GM21526 (cell line): ENCODE measurements around the gene ENGASE.

Source experiments
- ATAC-seq: cut with Tn5 transposase; IDR thresholded peaks from one replicate; pipeline ENCODE4 v1.9.1; 2021; ENCODE audit warnings: moderate library complexity; ENCODE audit not compliant: unreplicated experiment, low FRiP score

Gene ENGASE

DNA sequence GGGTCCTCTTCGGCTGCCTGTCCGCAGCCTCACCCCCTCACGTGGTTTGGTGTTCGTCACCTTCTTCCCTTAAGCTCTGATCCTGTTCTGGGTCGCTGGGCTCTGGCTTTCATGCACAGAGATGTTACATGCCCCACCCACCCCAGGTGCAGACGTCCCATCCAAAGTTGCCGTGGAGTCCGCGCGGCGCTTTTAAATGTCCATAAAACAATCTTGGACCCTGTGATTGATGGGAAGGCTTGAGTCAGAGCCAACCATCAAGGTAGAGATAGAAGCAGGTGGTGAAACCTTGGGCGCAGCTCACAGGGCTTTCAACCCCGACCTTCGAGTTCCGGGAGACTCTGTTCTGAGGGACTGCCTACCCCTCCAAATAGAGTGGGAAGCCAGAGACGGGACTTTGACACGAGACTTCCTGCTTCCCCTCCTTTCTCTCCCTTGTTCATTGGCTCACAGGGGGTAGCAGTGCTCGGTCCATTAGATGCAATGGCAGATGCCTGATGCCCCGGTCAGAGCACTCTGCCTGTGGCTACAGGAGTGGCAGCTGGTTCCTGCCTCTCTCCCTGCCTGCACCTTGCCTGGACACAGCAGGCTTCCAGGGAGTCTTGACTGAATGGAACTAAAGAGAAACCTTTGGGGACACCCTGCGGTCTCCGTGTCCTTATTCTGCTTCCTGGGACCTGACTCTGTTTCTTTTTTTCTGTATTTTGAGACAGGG lies 4.0 kb downstream of the ENGASE start:
- ATAC-seq = no peak

DNA sequence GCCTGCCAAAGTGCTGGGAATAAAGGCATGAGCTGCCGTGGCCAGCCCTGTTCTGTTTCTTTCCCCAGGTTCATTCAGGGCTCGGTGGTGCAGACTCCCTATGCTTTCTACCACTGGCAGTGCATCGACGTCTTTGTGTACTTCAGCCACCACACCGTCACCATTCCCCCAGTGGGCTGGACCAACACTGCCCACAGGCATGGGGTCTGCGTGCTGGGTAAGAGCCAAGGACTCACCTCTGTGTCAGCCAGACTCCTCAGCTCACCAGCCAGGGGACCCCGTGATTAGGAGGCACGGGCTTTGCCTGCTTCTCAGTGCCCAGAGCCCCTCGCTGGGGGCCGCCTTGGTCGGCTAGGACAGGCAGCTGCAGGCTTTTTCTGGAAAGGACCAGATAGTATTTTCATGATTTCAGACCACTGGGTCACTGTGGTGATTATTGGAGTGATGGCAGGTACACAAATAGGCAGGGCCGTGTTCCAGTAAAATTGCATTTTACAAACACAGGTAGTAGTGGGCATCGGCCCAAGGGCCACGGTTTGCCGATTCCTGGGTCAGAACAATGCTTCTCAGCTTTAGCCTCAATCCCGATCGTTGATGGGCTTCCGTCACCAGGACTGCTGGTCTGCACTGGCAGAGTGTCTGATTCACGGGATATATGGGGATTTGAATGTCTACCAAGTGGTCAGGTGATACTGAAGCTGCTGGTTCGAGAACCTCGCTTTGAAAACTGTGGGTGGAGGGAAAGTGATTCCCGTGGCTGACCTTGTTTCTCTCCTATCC lies 5.0 kb downstream of the ENGASE start:
- no peak for ATAC-seq

DNA sequence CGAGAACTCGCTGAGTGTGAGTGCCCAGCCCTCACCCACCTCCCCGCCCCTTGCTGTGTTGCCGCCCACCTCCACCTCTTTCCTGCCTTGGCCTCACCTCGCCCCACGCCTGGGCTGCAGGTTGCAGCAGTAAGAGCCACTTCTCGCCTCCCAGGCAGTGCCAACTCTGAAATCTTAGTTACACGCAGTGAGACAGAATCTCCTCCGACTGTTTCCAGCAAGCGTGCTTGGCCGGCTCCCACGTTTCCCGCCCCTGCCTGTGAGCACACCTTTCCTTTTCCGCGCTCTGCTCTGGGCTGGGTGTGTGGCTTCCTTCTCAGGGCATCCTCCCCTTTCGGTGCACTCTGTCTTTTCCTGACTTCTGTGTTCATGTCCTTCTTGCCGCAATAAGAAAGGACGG lies 5.7 kb downstream of the ENGASE start:
- no peak for ATAC-seq

DNA sequence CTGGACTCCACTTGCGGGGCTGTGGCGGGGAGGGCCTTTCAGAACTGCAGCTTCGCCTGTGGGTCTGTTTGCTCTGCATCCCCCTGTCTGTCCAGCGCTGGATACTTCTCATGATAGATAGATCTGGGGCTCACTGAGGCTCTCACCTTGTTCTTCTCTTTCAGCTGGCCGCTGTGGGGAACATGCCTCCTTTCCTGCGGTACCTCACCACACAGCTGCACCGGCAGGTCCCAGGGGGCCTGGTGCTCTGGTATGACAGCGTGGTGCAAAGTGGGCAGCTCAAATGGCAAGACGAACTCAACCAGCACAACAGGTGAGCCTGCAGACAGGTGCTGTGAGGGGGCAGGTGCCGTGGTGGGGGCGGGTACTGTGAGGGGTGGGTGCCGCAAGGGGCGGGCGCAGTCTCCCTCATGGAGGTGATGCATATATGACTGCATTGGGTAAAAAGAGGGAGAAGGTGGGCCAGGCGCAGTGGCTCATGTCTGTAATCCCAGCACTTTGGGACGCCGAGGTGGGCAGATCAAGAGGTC lies 6.2 kb downstream of the ENGASE start:
- no peak for ATAC-seq

DNA sequence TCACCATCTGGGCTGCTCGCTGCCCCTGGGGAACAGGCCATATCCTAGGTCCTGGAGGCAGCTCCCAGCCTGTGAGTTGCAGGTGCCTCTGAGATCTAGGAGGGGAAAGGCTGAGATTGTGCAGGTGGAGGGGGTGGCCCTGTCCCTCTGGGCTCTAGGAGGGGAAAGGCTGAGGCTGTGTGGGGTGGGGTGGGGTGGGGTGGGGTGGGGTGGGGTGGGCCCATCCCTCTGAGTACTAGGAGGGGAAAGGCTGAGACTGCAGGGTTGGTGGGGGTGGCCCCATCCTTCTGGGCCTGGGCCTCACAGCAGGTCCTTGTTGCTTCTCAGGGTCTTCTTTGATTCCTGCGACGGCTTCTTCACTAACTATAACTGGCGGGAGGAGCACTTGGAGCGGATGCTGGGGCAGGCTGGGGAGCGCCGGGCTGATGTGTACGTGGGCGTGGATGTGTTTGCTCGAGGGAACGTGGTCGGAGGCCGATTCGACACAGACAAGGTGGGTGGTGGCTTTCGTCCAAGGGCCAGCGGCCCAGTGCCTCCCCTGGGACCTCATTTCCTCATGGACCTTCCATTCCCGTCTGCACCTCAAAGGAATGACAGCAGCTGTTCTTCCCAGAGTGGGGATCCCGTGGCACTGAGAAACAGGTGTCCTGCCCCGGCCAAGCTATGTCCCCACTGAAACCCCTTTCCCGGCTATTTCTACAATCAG lies 7.1 kb downstream of the ENGASE start:
- no peak for ATAC-seq

DNA sequence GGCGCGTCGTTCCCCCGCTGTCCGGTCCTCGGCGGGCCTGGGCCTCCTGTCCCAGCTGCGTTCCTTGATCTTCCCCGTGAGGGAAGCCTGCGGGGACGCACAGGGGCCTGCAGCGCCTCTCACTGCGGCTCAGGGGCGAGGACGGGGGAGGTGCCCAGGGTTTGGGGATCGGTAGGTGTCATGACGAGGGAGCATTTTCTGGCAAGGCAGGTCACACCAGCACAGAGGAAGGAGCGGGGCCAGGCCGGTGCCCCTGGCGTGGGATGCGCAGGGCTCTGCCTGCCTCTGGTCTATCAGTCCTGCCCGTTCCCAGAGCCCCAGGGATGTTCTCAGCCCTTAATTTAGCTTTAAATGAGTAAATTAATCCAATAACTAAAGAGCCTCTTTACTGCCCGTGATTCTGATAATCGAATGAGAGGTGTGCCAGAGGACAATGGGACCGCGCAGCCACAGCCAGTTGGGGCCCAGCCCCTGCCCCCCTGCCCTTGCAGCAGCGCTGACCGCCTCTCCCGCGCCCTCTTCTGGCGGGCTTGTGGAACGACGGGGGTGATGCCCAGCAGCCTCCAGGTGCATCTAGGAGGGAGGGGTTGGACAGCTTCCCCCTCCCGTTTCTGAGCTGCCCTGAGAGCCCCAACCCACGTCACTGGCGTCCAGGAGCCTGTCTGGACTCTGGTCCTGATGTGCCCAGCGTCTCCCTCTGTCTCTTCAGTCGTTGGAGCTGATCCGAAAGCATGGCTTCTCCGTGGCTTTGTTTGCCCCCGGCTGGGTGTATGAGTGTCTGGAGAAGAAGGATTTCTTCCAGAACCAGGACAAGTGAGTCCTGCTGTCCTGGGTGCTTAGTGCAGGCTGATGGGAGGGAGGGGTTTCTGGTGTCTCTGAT lies 7.9 kb downstream of the ENGASE start:
- no peak for ATAC-seq

DNA sequence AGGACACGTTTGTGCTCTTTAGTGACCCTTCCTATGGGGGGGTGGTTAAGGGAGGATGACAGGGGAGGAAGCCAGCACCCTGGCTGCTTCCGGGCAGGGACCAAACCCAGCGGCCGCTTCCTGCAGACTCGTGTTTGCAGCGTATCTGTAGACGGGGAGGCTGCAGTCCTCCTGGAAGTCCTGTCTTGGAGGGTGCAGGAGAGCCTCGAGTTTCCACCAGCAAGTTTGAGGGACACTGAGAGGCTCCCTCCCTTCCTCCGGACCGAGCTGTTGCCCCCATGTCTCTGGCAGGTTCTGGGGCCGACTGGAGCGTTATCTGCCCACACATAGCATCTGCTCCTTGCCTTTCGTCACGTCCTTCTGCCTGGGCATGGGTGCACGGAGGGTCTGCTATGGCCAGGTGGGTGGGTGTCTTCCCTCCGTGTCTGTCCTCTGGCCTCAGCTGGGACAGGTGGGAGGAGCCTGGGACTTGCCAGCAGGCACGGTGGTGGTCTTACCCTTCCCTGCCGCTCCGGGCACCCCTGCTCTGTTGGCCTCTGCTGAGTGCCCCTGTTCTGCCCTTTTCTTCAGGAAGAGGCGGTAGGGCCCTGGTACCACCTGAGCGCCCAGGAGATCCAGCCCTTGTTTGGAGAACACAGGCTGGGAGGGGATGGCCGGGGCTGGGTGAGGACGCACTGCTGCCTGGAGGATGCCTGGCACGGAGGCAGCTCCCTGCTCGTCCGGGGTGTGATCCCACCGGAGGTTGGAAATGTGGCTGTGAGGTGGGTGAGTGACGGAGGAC lies 8.8 kb downstream of the ENGASE start:
- no peak for ATAC-seq

DNA sequence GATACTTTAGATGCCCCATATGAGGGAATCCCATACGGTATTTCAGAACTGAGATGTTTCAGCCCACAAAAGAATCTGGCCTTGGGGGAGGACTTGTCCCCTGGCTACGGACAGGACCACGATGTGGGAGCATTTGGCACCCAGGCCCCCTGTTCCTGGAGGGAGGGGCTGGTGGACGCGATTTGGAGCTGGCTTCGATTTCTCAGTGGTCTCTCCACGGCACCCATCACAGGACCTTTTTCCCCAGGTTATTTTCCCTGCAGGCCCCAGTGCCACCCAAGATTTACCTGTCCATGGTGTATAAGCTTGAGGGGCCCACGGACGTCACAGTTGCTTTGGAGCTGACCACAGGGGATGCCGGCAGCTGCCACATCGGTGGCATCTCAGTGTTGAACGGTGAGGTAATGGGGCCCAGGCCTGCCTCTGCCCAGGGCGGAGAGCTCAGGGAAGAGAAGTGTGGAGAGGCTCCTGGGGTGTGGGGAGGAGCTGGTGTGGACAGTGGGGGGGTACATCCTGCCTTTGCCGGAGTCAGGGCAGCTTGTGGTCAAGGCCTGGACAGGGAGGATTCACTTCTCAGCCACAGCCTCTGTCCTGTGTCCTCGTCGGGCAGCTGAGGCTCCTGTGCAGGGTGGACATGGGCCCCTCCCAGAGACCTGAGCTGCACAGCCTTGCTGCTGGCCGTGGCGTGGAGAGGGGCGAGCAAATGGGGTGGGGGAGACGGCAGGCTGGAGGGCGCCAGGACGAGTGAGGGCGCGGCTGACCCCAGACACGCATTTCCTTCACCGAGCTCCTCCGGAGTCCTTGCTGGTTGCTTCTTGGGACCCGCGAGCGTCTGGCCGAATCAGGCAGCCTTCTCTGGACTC lies 9.9 kb downstream of the ENGASE start:
- ATAC-seq = no peak

DNA sequence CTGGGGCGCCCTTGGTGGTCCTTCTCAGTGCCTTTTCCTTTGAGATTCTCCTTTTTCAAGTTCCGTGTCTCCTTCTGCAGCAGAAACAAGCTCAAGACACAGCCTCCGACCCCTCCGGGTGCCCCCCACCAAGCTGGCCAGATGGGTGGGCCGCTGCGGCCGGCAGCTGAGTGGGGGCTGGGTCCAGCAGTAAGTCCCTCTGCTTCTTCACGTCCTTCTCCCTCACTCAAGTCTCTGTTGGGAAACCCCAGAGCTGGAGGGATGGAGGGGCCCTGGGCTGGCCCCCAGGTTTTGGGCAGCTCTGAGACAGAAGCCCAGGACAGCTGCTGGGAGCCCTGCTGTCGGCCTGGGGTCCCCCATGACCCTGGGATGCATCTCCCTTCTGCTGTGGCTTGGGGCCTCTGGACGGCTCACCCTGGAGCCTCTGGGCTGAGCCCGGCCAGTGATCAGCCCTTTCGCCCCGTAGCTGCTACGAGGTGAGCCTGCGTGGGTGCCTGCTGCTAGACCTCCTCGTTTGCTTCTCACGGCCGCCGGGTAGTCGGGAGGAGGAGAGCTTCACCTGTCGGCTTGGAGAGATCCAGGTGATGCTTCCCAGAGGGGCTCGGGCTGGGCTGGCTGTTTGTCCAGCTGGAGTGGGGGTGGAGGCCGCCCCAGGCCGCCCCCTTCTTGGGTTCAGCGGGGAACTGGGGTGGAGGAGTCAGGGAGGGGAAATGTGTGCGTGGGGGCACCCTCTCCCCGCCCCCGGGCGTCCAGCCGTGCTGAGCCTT lies 10.7 kb downstream of the ENGASE start:
- ATAC-seq = no peak

DNA sequence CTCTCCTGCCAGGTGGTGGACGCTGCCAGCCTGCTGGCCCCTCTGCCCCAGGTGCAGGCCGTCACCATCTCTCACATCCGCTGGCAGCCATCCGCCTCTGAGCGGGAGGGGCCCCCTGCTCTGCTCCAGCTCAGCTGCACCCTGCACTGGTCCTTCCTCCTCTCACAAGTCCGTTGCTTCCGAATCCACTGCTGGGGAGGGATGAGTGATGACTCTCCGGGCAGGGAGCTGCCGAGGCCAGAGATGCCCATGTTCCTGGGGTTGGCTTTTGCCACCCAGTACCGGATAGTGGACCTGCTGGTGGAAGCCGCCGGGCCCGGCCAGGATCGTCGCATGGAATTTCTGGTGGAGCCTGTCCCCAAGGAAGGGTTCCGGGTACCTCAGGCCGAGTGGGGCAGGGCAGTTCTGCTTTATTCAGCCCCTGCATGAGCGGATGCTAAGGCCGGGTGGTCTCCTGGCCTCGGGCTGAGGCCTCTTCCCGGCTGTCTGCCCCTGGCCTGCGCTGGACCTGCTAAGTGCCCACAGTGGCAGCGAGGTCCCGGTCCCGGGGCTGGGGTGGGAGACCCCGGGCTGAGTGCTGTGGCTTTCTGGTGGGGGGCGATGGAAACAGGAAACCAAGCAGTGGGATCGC lies 11.4 kb downstream of the ENGASE start:
- no peak for ATAC-seq

DNA sequence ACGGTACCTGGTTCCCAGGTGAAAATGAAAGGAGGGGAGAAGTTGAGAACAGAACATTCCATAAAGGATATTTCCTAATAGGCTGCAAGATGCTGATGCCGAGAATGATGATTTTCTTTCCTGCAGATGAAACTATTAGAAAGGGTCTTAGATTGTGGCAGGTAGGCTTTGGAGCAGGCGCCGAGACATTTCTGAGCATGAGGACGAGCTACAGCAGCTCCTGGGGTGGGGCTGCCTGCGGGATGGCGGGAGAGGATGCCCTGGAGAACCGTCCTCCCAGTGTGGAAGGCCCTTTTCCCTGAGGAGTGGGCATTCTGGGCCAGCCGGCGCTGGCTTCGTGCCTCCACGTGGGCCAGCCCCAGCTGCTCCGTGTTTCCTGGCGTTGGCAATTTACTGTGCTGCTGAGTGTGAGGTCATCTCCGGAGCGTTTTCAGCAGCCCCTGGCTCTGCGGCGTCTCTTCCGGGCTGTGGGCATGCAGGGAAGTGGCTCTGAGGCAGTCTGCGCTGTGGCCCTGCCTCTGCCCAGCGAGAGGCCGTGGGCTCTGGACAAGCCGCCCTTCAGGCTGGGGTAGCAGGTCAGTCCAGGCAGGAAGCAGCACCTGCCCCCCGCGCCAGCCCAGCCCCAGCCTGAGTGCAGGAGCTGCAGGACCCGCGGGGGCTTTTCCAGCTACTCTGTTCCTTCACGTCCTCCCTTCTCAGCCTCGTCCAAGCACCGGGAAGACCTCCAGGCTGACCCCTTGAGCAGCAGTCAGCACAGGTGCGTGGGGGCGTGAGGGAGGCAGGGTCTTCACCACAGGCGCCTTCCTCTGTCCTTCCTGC lies 12.2 kb downstream of the ENGASE start:
- no peak for ATAC-seq

DNA sequence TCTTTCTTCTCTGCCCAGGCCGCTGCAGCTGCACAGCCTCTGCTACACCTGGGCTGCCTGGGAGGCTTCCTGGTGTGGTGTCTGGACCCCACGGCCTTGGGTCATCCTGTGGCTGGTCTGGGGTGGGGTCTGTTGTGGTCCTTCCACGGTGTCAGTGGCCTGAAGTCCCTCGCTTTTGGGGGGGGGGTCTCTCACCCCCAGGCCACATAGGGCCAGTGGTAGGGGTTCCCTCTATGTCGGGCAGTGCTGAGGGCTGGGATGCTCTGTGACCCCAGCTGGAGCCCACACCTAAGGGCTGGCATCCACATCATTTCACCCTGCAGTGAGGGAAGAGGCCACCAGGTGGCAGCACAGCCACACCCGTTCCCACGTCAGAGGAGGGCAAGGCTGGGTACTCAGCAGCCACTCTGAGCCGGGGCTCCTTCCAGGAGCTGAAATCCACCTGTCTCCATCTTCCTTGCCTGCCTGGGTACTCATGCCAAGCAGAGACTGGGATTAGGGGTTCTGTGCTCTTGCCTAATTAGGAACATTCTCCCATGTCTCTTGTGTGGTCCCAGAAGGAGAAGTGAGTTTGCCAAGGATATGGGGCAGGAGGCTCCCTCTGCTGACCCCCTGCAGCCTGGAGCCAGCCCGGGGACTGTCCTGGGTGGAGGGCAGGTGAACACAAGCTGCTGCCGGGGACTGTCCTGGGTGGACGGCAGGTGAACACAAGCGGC lies 13.0 kb downstream of the ENGASE start:
- no peak for ATAC-seq

DNA sequence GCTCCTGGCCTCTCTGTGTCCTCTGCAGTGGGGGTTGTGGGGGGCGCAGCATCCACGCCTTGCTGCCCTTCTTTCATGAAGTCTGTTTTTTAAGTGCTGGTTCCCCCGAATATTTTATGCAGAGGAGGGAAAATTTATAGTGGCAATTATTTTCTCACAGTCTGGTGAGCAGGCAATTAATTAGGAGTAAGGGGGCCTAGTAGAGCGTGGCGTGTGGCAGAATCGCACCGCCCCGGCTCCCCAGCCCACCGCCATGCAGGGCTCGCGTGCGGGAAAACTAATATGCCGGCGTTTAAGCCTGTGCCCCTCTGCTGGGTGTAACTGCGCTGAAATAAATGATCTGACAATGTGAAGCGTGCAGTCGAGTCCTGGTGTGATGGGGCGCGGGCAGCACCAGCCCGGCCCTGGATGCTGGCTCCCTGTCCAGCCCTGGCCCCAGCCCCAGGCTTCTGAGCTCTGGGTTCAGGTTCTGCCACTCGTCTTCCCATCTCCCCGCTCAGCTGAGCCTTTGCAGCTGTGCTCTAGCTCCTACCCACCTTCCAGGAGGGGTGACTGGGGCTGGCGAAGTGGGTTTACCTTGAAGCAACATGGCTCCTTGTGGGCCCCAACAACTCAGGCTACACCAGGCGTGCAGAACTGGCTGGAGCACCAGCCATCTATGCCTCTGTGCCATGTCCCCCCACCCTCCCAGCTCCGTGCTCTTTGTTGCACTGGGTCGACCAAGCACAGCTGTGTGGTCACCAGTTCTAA lies 13.8 kb downstream of the ENGASE start:
- no peak for ATAC-seq

DNA sequence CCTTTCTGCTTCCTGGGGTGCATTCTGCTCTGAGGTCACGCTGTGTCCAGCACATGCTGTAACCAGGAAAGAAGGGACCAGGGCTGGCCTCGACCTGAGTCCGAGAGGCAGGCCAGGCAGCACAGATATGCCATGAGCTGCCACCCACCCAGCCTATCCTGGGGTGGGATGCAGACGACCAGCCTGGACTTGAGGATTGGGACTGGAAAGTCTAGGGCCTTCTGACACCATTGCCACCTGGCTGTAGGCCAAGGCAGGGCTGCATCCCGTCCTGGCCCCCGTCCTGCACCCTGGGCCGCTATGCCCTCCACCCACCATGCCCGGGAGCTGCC lies 14.3 kb downstream of the ENGASE start:
- no peak for ATAC-seq

DNA sequence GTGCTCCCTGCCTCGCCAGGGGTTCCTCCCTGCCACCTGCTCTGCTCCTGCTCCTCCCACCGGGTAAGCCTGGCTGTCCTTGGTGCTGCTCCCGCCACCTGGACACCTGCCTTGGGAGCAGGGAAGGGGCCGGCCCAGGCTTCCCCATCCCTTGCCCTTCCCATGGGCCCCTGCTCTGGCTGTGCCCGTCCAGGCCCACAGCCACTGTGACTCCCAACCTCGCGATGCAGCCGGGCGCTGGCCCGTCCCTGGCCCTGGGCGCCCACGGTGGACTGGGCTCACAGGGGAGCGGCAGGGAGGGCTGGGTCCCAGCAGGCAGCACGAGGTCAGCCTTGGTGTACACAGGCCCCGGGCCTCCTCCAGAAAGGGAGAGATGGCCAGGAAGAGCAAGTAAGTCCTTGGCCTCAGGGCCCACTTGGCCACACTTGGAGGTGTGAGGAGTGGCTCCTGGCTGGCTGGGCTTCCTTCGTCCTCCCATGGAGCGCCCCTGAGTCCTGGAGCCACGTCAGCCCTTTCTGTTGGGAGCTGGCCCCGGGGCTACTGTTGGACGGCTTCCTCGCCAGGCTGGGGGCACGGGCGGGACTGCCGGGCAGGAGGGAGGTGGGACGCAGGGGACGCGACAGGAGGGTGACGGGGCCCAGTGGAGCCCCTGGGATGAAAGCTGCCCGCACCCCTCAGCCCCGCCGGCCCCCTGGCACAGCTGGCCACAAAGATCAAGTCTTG lies 15.3 kb downstream of the ENGASE start:
- no peak for ATAC-seq
